ENCODE data around the gene HLTF.
A peak's percentile ranks its signal among the peaks of the same experiment; 100 is the strongest.

HLTF gene

GRCh38 chr3:149016669-149017541 is 69.4 kb downstream of the HLTF start:
- no peak for DNase-seq

GRCh38 chr3:149016242-149016641 is 70.1 kb downstream of the HLTF start:
- DNase-seq: no peak

- no peak for DNase-seq
Measured at GRCh38 chr3:149015393-149015792, 70.9 kb downstream of the HLTF start.

GRCh38 chr3:149013726-149014125 is 72.6 kb downstream of the HLTF start:
- DNase-seq: no peak

GRCh38 chr3:149011676-149012075 is 74.7 kb downstream of the HLTF start:
- no peak for DNase-seq

GRCh38 chr3:149010966-149011365 is 75.4 kb downstream of the HLTF start:
- no peak for DNase-seq

GRCh38 chr3:149010504-149010951 is 75.8 kb downstream of the HLTF start:
- no peak for DNase-seq

- no peak for DNase-seq
Measured at GRCh38 chr3:149009732-149010131, 76.6 kb downstream of the HLTF start.

GRCh38 chr3:149007567-149008257 is 78.6 kb downstream of the HLTF start:
- no peak for DNase-seq

- no peak for DNase-seq
Measured at GRCh38 chr3:149005416-149005815, 80.9 kb downstream of the HLTF start.

- peak; percentile 72 for DNase-seq
Measured at GRCh38 chr3:149004622-149005021, 81.7 kb downstream of the HLTF start.

- peak; percentile 43 for DNase-seq
Measured at GRCh38 chr3:149003653-149004305, 82.6 kb downstream of the HLTF start.

- no peak for DNase-seq
Measured at GRCh38 chr3:149001727-149002126, 84.6 kb downstream of the HLTF start.

- no peak for DNase-seq
Measured at GRCh38 chr3:149000206-149000745, 86.1 kb downstream of the HLTF start.

- DNase-seq: no peak
Measured at GRCh38 chr3:148999806-149000205, 86.5 kb downstream of the HLTF start.

GRCh38 chr3:148998715-148999423 is 87.5 kb downstream of the HLTF start:
- no peak for DNase-seq

GRCh38 chr3:148998297-148998696 is 88.0 kb downstream of the HLTF start:
- DNase-seq: no peak

GRCh38 chr3:148997623-148998022 is 88.7 kb downstream of the HLTF start:
- DNase-seq: no peak

GRCh38 chr3:148992635-148993255 is 93.6 kb downstream of the HLTF start:
- no peak for DNase-seq

- no peak for DNase-seq
Measured at GRCh38 chr3:148992027-148992634, 94.2 kb downstream of the HLTF start.

GRCh38 chr3:148991219-148992026 is 94.9 kb downstream of the HLTF start, which contains the start of gene GYG1:
Gene GYG1, plus strand, starts transcription at chr3:148991540. Its CDS starts 101 bp downstream, at chr3:148991641.
- DNase-seq: peak; percentile 56

All from SHP77 treated with DMSO at 0.1 percent for 48 hours (cell line).